ENCODE results near the gene IQSEC1. TPM values are rescaled to one million over a fixed set of nuclear protein-coding genes. Genes with fewer than 3 reads are reported as not detected.

IQSEC1 gene
- total and polyA plus RNA-seq, 2 of the 8 experiments (the other 6 are each of a cell fraction or from before 2014, with no cell fraction given), result 6.8 to 28.8 TPM

GRCh38 chr3:12929801-12930200, 143.4 kb downstream of the IQSEC1 start:
- POLR2A ChIA-PET (ENCODE audit: partially characterized antibody), result no interaction called here
- Histone ChIP-seq H3K79me2 (ENCODE audit: control insufficient read depth in 1 of 2, insufficient read depth in 2 of 2, low read length in 2 of 2) (no peaks in the 10 kb centered on the region), H3K18ac (ENCODE audit: extremely low read depth, low read length) (no peak overlapping the region), H4K8ac (ENCODE audit: extremely low read depth, insufficient read depth, low read length) (no peak overlapping the region), H3K36me3 (ENCODE audit: control insufficient read depth in 2 of 4, insufficient read depth in 4 of 4, low read length in 3 of 4) (peaks cover 0 to 6% (median 0%) of the 10 kb centered on the region in 4 experiments; a peak in 3 of 8 replicates), H2AFZ (ENCODE audit: low read length) (no peak overlapping the region), H3K4ac (replicated peaks; ENCODE audit: insufficient read length, low read depth, low read length) (no peak overlapping the region), H3K4me3 (ENCODE audit: extremely low read depth in 1 of 4, insufficient read depth in 2 of 4, low read depth in 3 of 4, low read length in 4 of 4) (no peak overlapping the region), H2BK5ac (ENCODE audit: low read depth, low read length) (no peak overlapping the region), H3K56ac (replicated peaks; ENCODE audit: insufficient read length, low read depth, low read length) (no peak overlapping the region), H3K23me2 (ENCODE audit: low read depth, low read length) (no peaks in the 10 kb centered on the region), H3K27ac (ENCODE audit: low read depth, low read length) (no peak overlapping the region), H3K4me1 (replicated peaks in 1 of 4; ENCODE audit: control insufficient read depth in 3 of 4, insufficient read depth in 4 of 4, low read length in 3 of 4) (no peaks in the 10 kb centered on the region), H2AK5ac (ENCODE audit: low read depth, low read length) (no peak overlapping the region), H3K79me1 (ENCODE audit: low read depth, low read length) (0 out of 2 replicates have a peak, but pooled peaks cover 3% of the 10 kb centered on the region), H3K9me3 (ENCODE audit: insufficient read depth in 2 of 2, low read depth in 1 of 2, low read length in 1 of 2) (no peaks in the 10 kb centered on the region), H3K14ac (ENCODE audit: insufficient read length) (no peak overlapping the region), H3K23ac (ENCODE audit: insufficient read length) (no peak overlapping the region), H2BK15ac (ENCODE audit: low read length) (no peak overlapping the region), H2BK120ac (replicated peaks; ENCODE audit: low read depth, low read length) (no peak overlapping the region), H3K4me2 (ENCODE audit: insufficient read depth in 1 of 2, low read depth in 2 of 2, low read length in 2 of 2) (no peak overlapping the region), H3K27me3 (replicated peaks in 1 of 4; ENCODE audit: control insufficient read depth in 3 of 4, extremely low read depth in 1 of 4, insufficient read depth in 3 of 4, low read length in 3 of 4) (no peaks in the 10 kb centered on the region), H2BK12ac (ENCODE audit: low read depth, low read length) (no peak overlapping the region), H3K9ac (replicated peaks in 1 of 4; ENCODE audit: extremely low read depth in 1 of 4, low read depth in 3 of 4, low read length in 3 of 4) (no peak overlapping the region), H2BK20ac (ENCODE audit: low read length) (no peak overlapping the region), H4K91ac (replicated peaks; ENCODE audit: insufficient read length, low read length) (no peak overlapping the region), H4K20me1 (replicated peaks in 1 of 2; ENCODE audit: control insufficient read depth in 1 of 2, insufficient read depth in 2 of 2, low read length in 2 of 2) (peaks cover 0 to 36% of the 10 kb centered on the region in 2 experiments), H4K5ac (ENCODE audit: insufficient read length, low read depth, low read length) (no peak overlapping the region)
- CTCF ChIA-PET (ENCODE audit: partially characterized antibody), result interaction anchor here (0.8 to 5.5 kb wide), 8 partner anchors 9 to 60 kb away, joined by 3 to 30 read pairs (median 4); no protein-coding TSS in a partner anchor
- 79% methylated on average over 6 of the region's 6 CpGs; no CpG with 5 or more reads in 1 of the 2 experiments for WGBS, 2 experiments (ENCODE audit: extremely low coverage in 1 of 2, insufficient coverage in 1 of 2, insufficient read length in 1 of 2, insufficient replicate concordance in 2 of 2, low coverage in 1 of 2, low lambda C conversion rate in 2 of 2, missing lambda C conversion rate in 1 of 2)
- DNase-seq (ENCODE audit: low read depth in 1 of 2, low spot score in 2 of 2), result no peak
- no peak for FAIRE-seq
- no peak for TF ChIP-seq SAP30 (IDR thresholded peaks at IDR 0.05; ENCODE audit: insufficient read depth, insufficient replicate concordance, low read length)
- no peak for TF ChIP-seq NRF1 (IDR thresholded peaks at IDR 0.05; ENCODE audit: low read depth, low read length)
- TF ChIP-seq NANOG (IDR thresholded peaks at IDR 0.05; ENCODE audit: insufficient read depth, low read depth, low read length, poor library complexity, severe bottlenecking), result no peak
- no peak for TF ChIP-seq ZNF274 (IDR thresholded peaks at IDR 0.05; ENCODE audit: borderline replicate concordance, extremely low read depth, low read length)
- no peak for TF ChIP-seq JUND (IDR thresholded peaks at IDR 0.05; ENCODE audit: low read length)
- TF ChIP-seq HDAC2 (IDR thresholded peaks at IDR 0.05; ENCODE audit: borderline replicate concordance in 1 of 2, low read depth in 2 of 2, low read length in 2 of 2), result no peak
- no peak for TF ChIP-seq USF2 (IDR thresholded peaks at IDR 0.05; ENCODE audit: low read length)
- TF ChIP-seq EGR1 (IDR thresholded peaks at IDR 0.05; ENCODE audit: borderline replicate concordance, low read depth, low read length), result no peak
- no peak for TF ChIP-seq YY1 (IDR thresholded peaks at IDR 0.05; ENCODE audit: low read depth, low read length)
- TF ChIP-seq CTCF (IDR thresholded peaks at IDR 0.05; ENCODE audit: control extremely low read depth in 1 of 3, insufficient read depth in 1 of 3, low read depth in 1 of 3, low read length in 3 of 3), result no peak
